Sigmoid colon (tissue), 4 donors: ENCODE measurements around the gene PAGR1.

ENCODE experiments used
- CTCF ChIP-seq, 4 experiments: fragments of 450-650 bp in 3 of 4; fragments of 200-600 bp in 1 of 4; IDR thresholded peaks; one replicate each; pipeline ENCODE4 v1.5.1; 2016 to 2019; ENCODE audit warnings: antibody characterized with exemption in 4 of 4, mild to moderate bottlenecking in 3 of 4, moderate library complexity in 2 of 4
- EP300 ChIP-seq, 4 donors: sonication (generic); formaldehyde crosslinking; IDR thresholded peaks; one replicate each; pipeline ENCODE4 v1.6.1; 2017; ENCODE audit warnings: antibody characterized with exemption in 4 of 4
- POLR2A ChIP-seq, 2 donors: fragments of 450-650 bp; IDR thresholded peaks; one replicate each; pipeline ENCODE4 v1.6.1; 2016; ENCODE audit warnings: antibody characterized with exemption in 2 of 2, mild to moderate bottlenecking in 2 of 2, moderate library complexity in 2 of 2
- POLR2AphosphoS5 ChIP-seq, 4 donors: sonication (generic); formaldehyde crosslinking; IDR thresholded peaks; one replicate each; pipeline ENCODE4 v1.6.1; 2017; ENCODE audit warnings: antibody characterized with exemption in 4 of 4

DNA sequence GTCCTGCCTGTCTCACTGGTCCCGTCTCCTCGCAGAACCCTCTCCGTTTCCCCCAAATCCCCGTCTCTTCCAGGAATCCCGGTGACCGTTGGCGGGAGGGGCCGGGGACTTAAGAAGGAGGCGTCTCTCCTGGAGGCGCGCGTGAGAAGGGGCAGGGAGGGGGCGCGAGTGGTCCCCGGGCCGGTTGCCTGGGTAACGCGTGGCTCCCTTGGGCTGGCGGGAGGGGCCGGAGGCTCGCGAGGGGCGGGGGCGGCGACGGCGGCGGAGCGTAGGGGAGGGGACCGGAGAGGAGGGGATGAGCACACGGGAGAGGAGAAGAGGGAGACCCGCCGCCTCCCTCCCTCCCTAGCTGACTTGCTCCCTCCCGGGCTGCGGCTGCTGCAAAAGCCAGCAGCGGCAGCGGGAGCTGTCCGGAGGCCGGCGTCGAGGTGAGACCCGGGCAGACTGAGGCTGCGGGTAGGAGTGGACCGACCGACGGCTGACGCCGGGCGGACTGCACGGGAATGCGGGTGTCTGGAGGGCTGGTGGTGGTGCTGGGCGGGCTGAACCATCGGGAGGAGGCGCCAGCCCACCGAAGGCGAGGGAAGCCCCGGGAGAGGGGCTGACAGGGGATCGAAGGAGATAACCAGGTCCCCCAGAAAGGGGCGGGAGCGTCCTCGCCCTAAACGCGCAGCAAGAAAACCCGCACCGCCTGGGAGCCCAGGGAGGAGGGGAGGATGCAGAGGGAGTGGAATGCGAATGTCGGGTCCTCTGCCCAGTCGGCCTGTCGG lies 3.9 kb upstream of the PAGR1 start, which contains the start of gene PRRT2:
- TF ChIP-seq CTCF (IDR thresholded peaks at IDR 0.05) (no peak), EP300 (IDR thresholded peaks at IDR 0.05) (no peak), POLR2AphosphoS5 (IDR thresholded peaks at IDR 0.05) (peak in 3 of 4 donors; percentile 4 to 58 (median 52)), POLR2A (IDR thresholded peaks at IDR 0.05) (no peak)
